Measurements from ENCODE around the gene TNIP1. TPM values are rescaled to one million over a fixed set of nuclear protein-coding genes. Genes with fewer than 3 reads are reported as not detected.

Gene TNIP1
- total RNA-seq, 1 experiment from 2014 or later: 65.7 TPM

DNA sequence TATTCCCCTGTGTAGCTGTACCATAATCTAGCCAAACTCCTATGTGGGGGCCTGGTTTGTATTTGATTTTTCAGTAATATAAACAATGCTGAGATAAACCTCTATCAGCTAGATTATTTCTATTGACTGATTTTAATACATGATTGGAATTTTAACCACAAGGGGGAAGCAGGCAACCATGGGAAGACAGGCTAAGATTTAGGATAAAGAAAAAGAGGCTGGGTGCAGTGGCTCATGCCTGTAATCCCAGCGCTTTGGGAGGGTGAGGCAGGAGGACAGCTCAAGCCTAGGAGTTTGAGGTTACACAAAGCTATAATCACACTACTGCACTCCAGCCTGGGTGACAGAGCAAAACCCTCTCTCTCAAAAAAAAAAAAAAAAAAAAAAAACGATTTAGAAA is 78.6 kb downstream of the TNIP1 start:
- Histone ChIP-seq H3K27me3 (replicated peaks; ENCODE audit: control insufficient read depth, insufficient read depth, low read length) (no peaks in the 10 kb centered on the region), H3K4me3 (ENCODE audit: low read depth, low read length) (no peak overlapping the region), H3K36me3 (ENCODE audit: control insufficient read depth, insufficient read depth, low read length) (no peaks in the 10 kb centered on the region), H3K4me1 (peaks cover 10% of the 10 kb centered on the region), H3K9me3 (no peaks in the 10 kb centered on the region)
- no TSS peak for BruUV-seq (replicated peaks)
- peak in 1 of 2 experiments; percentile 44 for DNase-seq
- intact Hi-C loops (cut with micrococcal nuclease; ENCODE audit: unreplicated experiment): loop anchor here (1.0 to 10.0 kb wide), 6 partner anchors 38 to 313 kb away; no protein-coding TSS in a partner anchor
- Mint-ChIP-seq H3K27ac (ENCODE audit: unreplicated experiment) (no peak overlapping the region), H3K27me3 (ENCODE audit: insufficient read depth, unreplicated experiment) (no peaks in the 10 kb centered on the region), H3K4me1 (ENCODE audit: low read depth, unreplicated experiment) (peaks cover 14% of the 10 kb centered on the region), H3K36me3 (ENCODE audit: insufficient read depth, unreplicated experiment) (peaks cover 1% of the 10 kb centered on the region), H3K9me3 (ENCODE audit: unreplicated experiment) (peaks cover 8% of the 10 kb centered on the region), H3K4me3 (ENCODE audit: unreplicated experiment) (no peak overlapping the region)
- ChIA-PET POLR2A (interaction anchor here (0.6 to 0.7 kb wide), 2 partner anchors 12 to 161 kb away, joined by 3 to 4 read pairs; no protein-coding TSS in a partner anchor), CTCF (interaction anchor here (0.6 to 2.4 kb wide), 19 partner anchors 8 to 611 kb away, joined by 3 to 25 read pairs (median 4); partner anchors contain the start of genes GPX3 and SMIM3)
- TF ChIP-seq, protein P1, sequence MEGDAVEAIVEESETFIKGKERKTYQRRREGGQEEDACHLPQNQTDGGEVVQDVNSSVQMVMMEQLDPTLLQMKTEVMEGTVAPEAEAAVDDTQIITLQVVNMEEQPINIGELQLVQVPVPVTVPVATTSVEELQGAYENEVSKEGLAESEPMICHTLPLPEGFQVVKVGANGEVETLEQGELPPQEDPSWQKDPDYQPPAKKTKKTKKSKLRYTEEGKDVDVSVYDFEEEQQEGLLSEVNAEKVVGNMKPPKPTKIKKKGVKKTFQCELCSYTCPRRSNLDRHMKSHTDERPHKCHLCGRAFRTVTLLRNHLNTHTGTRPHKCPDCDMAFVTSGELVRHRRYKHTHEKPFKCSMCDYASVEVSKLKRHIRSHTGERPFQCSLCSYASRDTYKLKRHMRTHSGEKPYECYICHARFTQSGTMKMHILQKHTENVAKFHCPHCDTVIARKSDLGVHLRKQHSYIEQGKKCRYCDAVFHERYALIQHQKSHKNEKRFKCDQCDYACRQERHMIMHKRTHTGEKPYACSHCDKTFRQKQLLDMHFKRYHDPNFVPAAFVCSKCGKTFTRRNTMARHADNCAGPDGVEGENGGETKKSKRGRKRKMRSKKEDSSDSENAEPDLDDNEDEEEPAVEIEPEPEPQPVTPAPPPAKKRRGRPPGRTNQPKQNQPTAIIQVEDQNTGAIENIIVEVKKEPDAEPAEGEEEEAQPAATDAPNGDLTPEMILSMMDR (IDR thresholded peaks at IDR 0.05; ENCODE audit: insufficient read depth in 1 of 2, low read depth in 1 of 2, low read length in 1 of 2, severe bottlenecking in 1 of 2, unreplicated experiment in 1 of 2): peak; percentile 45 to 56

DNA sequence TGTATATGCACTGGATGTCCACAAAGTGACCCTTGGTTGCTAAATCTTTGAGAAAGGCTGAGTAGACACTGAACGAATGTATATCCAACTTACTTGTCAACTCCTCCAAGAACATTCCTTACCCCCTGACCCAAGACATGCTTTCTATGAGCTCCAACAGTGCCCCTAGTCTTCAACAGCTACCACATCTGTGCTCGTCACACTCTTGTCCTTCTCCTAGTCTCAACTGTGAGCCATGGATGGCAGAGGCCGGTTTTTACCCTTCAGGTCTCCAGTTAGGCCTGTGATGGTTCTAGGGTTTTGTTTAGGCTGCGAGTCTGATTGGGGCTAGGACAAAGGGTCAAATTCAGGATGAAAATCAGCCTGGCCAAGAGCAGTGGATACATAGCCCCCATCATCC is 79.4 kb downstream of the TNIP1 start:
- CTCF ChIA-PET: interaction anchor here (1.6 to 2.4 kb wide), 2 partner anchors 50 to 163 kb away, joined by 9 to 12 read pairs; no protein-coding TSS in a partner anchor

DNA sequence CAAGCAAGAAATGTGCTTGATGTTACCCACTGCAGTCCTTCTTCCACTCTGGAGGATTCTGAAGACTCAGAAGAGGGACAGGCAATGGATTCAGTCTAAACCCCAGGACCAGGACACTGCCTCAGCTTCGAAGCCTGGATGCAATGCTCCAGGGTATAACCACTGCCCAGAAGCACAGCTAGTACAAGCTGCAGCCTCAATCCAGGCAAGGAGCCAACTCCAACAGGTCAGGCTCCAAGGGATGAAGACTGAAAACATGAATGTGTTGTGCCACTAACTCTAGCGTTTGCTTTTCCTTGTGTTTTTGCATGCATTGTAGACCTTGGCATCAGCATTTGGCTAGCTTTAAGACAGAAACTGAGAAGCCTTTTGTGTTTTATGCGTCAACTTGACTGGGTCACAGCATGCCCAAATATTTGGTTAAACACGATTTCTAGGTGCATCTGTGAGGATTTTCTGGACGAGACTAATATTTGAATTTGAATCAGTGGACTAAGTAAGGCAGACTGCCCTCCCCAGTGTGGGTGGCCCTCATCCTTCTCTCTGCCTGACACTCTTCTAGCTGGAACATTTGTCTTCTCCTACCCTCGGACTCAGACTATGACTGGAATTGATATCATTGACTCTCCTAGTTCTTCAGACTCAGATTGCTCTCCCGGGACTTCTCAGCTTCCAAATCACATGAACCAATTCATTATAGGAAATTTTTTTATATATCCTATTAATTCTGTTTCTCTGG is 81.0 kb downstream of the TNIP1 start:
- intact Hi-C loops (cut with micrococcal nuclease; ENCODE audit: unreplicated experiment): loop anchor here (5.0 to 10.0 kb wide), 2 partner anchors 198 to 315 kb away; no protein-coding TSS in a partner anchor
- ChIA-PET POLR2A (no interaction called here), CTCF (interaction anchor here (1.2 kb wide), 1 partner anchor 416 kb away, joined by 5 read pairs; no protein-coding TSS in a partner anchor)
- TF ChIP-seq, protein P1 (IDR thresholded peaks at IDR 0.05; ENCODE audit: insufficient read depth in 1 of 2, low read depth in 1 of 2, low read length in 1 of 2, severe bottlenecking in 1 of 2, unreplicated experiment in 1 of 2): no peak
- Mint-ChIP-seq H3K27me3 (ENCODE audit: insufficient read depth, unreplicated experiment) (no peaks in the 10 kb centered on the region), H3K4me1 (ENCODE audit: low read depth, unreplicated experiment) (peaks cover 12% of the 10 kb centered on the region), H3K27ac (ENCODE audit: unreplicated experiment) (no peak overlapping the region), H3K9me3 (ENCODE audit: unreplicated experiment) (peaks cover 9% of the 10 kb centered on the region), H3K36me3 (ENCODE audit: insufficient read depth, unreplicated experiment) (no peaks in the 10 kb centered on the region), H3K4me3 (ENCODE audit: unreplicated experiment) (no peak overlapping the region)
- H3K4me1 ChIP-seq: peaks cover 12% of the 10 kb centered on the region
- BruUV-seq (replicated peaks): no TSS peak
- H3K4me3 ChIP-seq (ENCODE audit: low read depth, low read length): no peak overlapping the region
- 0 out of 2 replicates have a peak, but pooled peaks cover 5% of the 10 kb centered on the region for H3K9me3 ChIP-seq
- DNase-seq: no peak
- no peaks in the 10 kb centered on the region for H3K27me3 ChIP-seq (replicated peaks; ENCODE audit: control insufficient read depth, insufficient read depth, low read length)
- no peaks in the 10 kb centered on the region for H3K36me3 ChIP-seq (ENCODE audit: control insufficient read depth, insufficient read depth, low read length)

More for the DNA sequence above, 79.4 kb downstream of the TNIP1 start:
- Histone ChIP-seq H3K4me3 (ENCODE audit: low read depth, low read length) (no peak overlapping the region), H3K27me3 (replicated peaks; ENCODE audit: control insufficient read depth, insufficient read depth, low read length) (no peaks in the 10 kb centered on the region), H3K9me3 (no peaks in the 10 kb centered on the region), H3K36me3 (ENCODE audit: control insufficient read depth, insufficient read depth, low read length) (no peaks in the 10 kb centered on the region), H3K4me1 (peaks cover 10% of the 10 kb centered on the region)
- Mint-ChIP-seq H3K27me3 (ENCODE audit: insufficient read depth, unreplicated experiment) (no peaks in the 10 kb centered on the region), H3K27ac (ENCODE audit: unreplicated experiment) (no peak overlapping the region), H3K4me3 (ENCODE audit: unreplicated experiment) (no peak overlapping the region), H3K9me3 (ENCODE audit: unreplicated experiment) (peaks cover 9% of the 10 kb centered on the region), H3K36me3 (ENCODE audit: insufficient read depth, unreplicated experiment) (no peaks in the 10 kb centered on the region), H3K4me1 (ENCODE audit: low read depth, unreplicated experiment) (peaks cover 14% of the 10 kb centered on the region)
- intact Hi-C loops (cut with micrococcal nuclease; ENCODE audit: unreplicated experiment): loop anchor here (5.0 to 10.0 kb wide), 2 partner anchors 199 to 313 kb away; no protein-coding TSS in a partner anchor
- TF ChIP-seq, protein P1 (IDR thresholded peaks at IDR 0.05; ENCODE audit: insufficient read depth in 1 of 2, low read depth in 1 of 2, low read length in 1 of 2, severe bottlenecking in 1 of 2, unreplicated experiment in 1 of 2): no peak
- no peak for DNase-seq
- POLR2A ChIA-PET: no interaction called here
- no TSS peak for BruUV-seq (replicated peaks)

Data from Caco-2 (cell line).